HL-60 (cell line): ENCODE data around the gene GRK6.

Experiments used
- DNase-seq, 2 experiments: peaks; one replicate each; pipeline ENCODE4 v3.0.0-alpha.2; 2010 to 2020; ENCODE audit warnings: low read depth in 1 of 2, low spot score in 1 of 2
- H3K27ac ChIP-seq: fragments of 250-450 bp; sonication (Bioruptor Pico); replicated peaks from 2 replicates; pipeline ENCODE4 v1.5.1; 2020; ENCODE audit warnings: mild to moderate bottlenecking, moderate library complexity
- H3K27me3 ChIP-seq: fragments of 250-450 bp; sonication (Bioruptor Pico); 2 replicates; pipeline ENCODE4 v1.5.1; 2021; ENCODE audit warnings: mild to moderate bottlenecking, moderate library complexity; ENCODE audit not compliant: insufficient read depth, poor library complexity, severe bottlenecking
- H3K4me3 ChIP-seq: replicated peaks from 2 replicates; pipeline ENCODE4 v1.5.1; 2011; ENCODE audit warnings: mild to moderate bottlenecking, control low read depth, low read length; ENCODE audit not compliant: insufficient read depth
- CTCF ChIP-seq: IDR thresholded peaks from one replicate; pipeline ENCODE4 v1.5.1; 2011; ENCODE audit warnings: low read length, control low read depth, inconsistent platforms; ENCODE audit not compliant: insufficient read depth
- GABPA ChIP-seq: IDR thresholded peaks from 2 replicates; pipeline ENCODE4 v1.6.1; 2012; ENCODE audit warnings: low read depth
- POLR2AphosphoS5 ChIP-seq: IDR thresholded peaks from 2 replicates; pipeline ENCODE4 v1.6.1; 2012; ENCODE audit warnings: low read depth
- REST ChIP-seq: IDR thresholded peaks from 2 replicates; pipeline ENCODE4 v1.6.1; 2012; ENCODE audit warnings: low read depth; ENCODE audit not compliant: insufficient replicate concordance
- SPI1 ChIP-seq: IDR thresholded peaks from 2 replicates; pipeline ENCODE4 v1.6.1; 2012; ENCODE audit warnings: low read depth, mild to moderate bottlenecking, borderline replicate concordance

GRK6 gene

GRCh38 chr5:177491983-177492746 is 65.7 kb downstream of the GRK6 start:
- no peak for DNase-seq
- no peak overlapping the region for H3K27ac ChIP-seq
- no peaks in the 10 kb centered on the region for H3K27me3 ChIP-seq
- no peak for TF ChIP-seq GABPA
- TF ChIP-seq POLR2AphosphoS5, result no peak
- no peak for TF ChIP-seq REST
- TF ChIP-seq CTCF, result no peak
- TF ChIP-seq SPI1, result no peak
- no peak overlapping the region for H3K4me3 ChIP-seq
